GM19099 (cell line): ENCODE data around the gene MBD4.

Source experiments
- POLR2A ChIP-seq: IDR thresholded peaks from 3 replicates; pipeline ENCODE4 v1.6.1; 2011; ENCODE audit warnings: low read depth; ENCODE audit not compliant: insufficient read length; ENCODE audit errors: extremely low read depth

MBD4 gene

DNA sequence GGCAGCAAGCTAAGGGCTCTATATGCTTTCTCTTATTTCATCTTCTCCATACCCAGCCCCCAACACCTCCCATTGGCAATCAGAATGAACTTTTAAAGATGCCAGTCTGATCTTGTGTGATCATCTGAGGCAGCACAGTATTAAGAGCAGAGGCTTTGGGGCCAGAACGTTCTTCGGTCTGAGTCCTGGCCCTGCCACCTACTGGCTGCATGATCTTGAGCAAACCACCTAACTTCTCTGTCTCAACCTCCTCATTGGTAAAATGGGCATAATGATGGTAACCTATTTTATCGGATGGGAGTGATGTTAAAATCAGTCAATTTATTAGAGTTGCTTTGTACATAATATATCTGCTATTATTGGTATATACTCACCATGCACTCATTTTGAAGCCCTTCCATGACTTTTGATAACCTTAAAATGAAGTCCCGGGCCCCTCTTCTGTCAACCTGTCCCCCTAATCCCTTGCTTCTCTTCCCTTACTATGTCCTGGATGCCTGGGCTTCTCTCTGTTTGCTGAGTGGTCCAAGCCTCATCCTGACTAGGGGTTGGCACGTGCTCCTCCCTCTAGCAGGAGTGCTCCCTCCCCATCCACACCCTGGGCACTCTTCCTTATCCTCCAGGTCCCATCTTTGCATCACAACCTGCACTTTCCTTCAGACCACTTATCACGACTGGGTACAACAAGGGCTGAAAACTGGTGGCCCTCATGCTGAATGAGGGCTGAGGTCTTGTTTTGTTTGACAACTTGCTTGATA is 17.6 kb downstream of the MBD4 start:
- TF ChIP-seq POLR2A, result no peak

DNA sequence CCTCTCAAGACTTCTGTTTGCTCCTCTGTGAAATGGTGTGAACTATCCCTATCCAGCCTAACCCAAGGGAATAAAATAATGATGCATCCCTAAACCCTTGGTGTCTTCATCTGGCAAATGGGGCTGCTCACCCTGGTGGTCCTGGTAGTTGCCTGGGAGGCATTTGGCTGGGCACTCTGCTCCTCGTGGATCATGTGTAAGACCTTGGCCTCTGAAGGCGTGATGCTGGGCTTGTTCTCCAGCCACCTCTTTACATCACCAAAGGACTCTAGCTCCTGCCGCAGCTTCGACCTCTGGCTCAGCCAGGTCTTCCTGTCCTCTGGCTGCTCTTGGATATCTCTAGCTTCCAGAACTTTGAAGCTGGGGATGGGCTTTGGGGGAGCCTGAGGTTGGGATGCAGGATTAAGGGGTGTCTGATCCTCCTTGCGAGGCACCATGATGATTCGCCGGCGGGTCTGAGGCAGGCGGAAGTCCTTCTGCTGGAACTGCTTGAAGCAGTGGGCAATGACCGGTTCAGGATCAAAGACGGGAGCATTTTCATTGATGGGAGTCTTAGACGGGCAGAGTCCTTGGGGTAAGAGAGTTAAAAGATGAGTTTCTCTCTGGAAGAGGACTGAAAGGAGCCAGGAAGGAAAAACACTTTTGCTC is 18.4 kb downstream of the MBD4 start:
- TF ChIP-seq POLR2A, result no peak

DNA sequence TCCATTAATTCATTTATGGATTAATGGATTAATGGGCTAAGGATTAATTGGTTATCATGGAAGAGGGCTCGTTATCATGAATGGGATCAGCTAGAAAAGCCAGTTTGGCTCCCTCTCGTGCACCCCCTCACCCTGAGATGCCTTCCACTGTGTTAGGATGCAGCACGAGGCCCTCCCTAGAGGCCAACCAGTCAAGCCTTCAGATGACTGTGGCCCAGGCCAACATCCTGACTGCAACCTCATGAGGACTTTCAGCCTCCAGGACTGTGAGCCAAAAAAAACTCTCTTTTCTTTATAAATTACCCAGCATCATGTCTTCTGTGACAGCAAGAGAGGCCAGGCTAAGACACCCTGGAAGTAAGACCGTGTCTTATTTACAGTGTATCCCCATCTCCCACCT is 20.3 kb downstream of the MBD4 start:
- TF ChIP-seq POLR2A, result no peak

DNA sequence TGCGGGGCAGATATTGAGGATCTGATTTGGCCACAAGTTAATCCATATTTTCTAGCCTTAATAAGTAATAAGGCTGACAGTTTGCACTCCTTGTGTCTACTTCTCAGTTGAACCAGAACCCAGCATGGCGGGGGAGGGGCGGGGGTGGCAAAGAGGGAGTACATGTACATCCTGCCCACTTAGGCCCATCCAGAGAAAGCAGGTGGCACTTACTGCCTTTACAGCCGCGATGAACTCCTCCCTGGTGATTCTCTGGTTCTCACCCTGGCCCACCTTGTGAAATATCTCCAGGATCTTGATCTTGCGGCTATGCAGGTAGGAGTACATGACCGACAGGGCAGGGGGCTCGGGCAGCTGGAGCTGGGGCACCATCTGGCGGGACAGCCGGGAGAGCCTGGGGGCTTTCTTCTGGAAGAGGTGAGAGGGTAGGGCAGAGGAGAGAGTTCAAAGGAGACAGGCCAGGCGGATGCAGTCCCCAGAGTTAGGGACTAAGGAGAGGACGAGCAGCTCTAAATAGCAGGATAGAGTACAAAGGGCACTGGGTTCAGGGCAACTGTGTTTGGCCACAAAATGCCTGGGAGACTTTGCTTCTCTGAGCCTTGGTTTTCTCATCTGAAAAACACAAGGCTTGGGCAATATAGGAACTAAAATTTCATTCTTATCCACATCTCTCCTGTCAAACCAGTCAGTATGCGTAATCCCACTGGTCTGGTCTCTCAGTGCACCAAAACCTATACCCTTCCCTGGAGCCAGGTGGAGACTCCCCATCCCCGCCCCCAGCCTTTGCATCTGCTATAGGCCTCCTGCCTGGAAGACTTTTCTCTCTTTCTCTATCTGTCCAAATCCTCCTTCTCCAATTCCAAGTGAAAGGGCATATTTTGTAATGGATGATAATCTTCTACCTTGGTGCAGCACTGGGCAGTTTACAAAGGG is 21.4 kb downstream of the MBD4 start:
- TF ChIP-seq POLR2A, result no peak

DNA sequence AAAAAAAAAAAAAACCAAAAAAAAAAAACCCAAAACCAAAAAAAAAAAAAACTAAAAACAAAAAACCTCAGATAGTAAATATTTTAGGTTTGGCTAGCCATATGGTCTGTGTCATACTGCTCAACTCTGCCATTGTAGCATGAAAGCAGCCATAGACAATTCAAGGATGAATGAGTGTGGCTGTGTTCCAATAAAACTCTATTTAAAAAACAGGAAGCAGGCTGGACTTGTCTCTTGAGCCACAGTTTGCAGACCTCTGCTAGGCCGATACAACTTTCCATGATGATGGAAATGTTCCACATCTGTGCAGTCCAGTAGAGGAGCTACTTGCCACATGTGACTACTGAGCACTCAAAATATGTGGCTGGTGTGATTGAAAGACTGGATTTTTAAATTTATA is 22.4 kb downstream of the MBD4 start:
- TF ChIP-seq POLR2A, result no peak

DNA sequence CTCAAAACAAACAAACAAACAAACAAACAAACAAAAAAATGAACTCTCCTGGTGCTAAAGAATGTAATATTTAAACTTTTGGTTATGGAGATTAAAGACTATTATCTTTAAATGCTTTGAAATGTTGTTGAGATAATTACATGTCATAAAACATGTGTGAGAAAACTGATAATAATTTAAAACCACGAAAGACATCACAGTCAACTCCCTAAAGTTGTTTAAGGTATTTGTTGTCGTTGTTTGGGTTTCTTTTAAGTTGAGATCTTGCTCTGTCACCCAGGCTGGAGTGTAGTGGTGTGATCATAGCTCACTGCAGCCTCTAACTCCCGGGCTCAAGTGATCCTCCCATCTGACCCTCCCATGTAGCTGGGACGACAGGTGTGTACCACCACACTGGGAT is 23.3 kb downstream of the MBD4 start:
- TF ChIP-seq POLR2A, result no peak

DNA sequence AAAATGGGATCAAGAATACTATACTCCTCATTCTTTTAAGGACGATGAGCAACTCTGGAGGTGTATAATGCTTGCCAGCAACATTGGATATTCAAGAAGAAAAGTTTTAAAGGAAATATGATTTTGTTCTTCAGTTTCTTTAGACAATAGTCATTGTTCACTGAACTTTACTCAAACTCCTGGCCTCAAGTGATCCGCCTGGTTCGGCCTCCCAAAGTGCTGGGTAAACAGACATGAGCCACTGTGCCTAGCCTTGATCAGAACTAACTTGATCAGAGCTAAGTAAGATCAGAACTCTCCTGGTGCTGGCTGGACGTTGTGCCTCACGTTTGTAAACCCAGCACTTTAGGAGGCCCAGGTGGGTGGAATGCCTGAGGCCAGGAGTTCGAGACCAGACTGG is 23.9 kb downstream of the MBD4 start:
- no peak for TF ChIP-seq POLR2A

DNA sequence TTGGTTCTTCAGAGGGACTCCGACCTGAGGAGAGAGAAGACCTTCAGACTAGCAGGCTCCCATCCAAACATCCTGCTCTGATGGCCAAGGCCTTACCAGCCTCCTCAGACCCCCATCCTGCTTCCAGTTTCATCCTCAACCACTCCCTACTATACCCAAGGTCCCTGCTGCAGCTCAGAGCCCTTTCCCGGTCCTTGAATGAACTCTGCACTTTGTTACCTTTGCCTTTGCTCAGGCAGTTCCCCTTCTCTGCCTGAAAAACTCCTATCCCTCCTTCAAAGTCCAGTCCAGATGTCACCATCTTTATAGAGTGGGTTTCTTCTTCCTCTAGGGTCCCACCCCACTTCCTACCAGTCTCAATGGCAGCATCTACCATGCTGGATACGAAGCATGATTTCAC is 24.4 kb downstream of the MBD4 start:
- TF ChIP-seq POLR2A, result no peak

DNA sequence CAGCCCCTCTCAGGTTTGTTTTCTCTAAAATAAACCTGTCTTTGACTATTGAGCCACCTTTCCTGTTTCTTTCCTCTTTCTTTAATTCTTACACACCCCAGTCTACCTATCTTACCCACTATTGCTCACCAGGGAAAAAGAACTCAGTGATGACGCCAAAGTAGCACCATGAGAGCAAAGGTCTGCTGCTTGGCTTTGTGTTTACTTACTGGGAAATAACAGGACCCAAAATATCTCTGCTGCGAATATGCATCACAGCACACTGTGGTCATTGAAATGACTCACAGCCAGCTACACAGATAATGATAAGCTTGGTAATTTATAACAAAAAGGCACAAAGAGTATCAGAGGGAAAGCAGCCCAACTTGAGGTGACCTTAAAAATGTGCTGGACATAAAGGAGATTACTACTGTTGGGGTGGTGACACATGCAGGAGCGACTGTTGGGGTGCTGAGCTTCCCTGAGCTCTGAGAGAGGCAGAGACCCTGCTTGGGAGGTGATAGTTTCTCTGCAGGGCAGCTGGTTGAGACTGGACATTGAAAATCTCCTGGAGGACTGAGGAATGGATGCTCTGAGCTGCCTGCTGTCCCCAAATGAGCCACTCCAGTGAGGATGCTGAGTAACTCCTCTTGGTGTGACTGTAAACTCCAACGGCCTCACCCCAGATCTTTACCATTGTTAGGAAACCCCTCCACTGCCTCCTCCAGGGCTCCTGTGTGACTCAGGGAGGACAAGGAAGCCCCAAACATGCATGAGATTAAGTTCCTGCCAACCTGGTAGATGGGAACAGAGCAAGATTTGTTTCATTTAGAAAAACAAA is 25.9 kb downstream of the MBD4 start:
- TF ChIP-seq POLR2A, result no peak

DNA sequence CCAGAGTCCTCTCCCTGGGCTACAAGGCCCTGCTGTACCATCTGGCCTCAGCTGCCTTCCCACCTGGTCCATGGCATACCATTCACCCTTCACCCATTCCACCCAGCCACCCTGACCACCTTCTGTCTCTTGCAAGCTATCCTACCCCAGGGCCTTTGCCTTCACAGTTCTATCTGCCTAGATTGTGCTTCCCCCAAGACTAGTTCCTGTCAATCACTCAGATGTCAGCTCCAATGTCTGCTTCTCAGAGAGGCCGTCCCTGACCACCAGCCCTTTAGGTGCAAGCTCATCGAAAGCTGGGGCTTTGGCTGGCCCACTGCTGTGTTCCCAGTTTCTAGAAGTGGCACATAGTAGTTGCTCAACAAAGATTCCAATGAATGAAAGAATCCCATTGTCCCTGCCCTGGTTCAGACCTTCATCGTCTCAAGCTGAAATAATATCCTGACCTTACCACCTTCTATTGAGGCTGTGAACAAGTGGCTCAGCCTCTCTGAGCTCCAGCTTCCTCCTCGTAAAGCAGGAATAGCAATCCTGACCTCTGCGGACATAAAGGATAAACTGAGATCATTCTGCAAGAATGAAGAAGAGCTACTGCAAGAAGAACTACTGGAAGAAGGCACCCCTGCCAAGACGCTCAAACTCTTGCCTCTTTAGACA is 27.1 kb downstream of the MBD4 start:
- TF ChIP-seq POLR2A, result no peak

DNA sequence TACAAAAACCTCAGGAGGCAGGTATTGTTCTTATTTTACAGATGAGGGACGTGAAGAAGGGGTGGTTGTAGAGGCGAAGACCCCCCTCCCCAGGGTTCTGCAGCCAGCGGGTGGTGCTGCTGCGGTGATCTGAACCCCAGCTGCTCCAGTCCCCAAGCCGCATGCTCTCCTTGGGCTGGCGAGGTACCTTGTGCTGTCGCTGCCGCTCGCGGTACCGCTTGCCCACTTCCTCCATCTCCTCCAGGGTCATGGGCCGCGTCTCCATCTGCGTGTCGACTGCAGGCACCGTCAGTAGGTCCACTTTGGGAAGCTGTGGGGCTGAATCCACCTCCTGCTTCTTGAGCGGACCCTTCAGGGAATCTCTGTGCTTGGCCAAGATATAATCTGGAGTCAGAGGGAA is 28.8 kb downstream of the MBD4 start:
- TF ChIP-seq POLR2A, result no peak

DNA sequence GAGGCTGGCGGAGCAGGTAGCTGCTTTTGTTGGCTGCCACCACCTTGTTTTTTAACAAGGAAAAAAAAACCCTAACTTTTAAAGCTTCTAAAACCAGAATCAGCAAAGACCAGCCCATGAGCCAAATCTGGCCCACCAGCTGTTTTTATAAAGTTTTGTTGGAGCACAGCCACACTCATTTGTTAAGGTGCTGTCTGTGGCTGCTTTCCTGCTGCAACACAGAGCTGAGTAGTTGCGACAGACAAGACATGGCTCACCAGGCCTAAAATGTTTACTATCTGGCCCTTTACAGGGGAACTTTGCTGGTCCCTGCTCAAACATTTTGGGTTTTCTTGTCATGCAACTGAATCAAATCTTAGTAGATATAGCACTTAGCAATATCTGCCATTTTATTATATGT is 30.2 kb downstream of the MBD4 start:
- TF ChIP-seq POLR2A, result no peak

DNA sequence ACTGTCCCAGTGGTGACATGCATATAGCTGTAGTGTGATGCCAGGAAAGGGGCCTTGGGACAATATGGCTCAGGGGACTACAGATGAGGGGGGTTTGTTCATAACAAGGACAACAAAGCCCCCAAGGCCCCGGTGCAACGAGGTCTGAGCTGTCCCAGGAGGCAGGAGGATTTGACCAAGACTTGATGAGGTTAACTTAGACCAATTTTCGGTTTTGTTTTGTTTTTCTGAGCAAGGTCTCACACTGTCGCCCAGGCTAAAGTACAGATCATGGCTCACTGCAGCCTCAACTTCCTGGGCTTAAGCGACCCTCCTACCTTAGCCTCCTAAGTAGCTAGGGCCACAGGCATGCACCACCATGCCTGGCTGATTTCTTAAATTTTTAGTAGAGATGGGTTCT is 35.1 kb downstream of the MBD4 start:
- no peak for TF ChIP-seq POLR2A

DNA sequence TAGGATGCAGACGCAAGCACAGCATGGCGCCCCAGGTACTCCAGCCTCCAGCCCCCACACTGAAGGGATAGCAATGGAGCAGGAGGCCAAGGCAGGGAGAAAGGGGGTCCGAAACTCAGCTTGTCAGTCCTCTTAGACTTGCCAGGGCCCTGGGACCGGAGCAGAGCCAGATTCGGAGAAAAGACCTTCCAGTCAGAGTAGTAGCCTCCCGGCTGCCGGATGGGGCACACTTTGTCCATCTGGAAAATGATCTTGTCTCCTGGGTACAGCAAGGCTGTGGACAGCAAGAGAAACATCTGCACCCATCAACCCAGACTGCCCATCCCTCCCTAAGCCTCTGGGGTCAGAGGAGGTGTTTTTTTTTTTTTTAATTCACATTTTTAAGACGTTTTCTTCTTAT is 35.6 kb downstream of the MBD4 start:
- TF ChIP-seq POLR2A, result no peak
